HepG2 (cell line): Measurements from ENCODE around the gene ZFP36L2. TPM values are rescaled to one million over a fixed set of nuclear protein-coding genes. Genes with fewer than 3 reads are reported as not detected.

Experiments used
- CC2D1A ChIP-seq: sonication (generic); formaldehyde crosslinking; IDR thresholded peaks from 2 replicates; pipeline ENCODE4 v1.8.1; 2023; ENCODE audit warnings: mild to moderate bottlenecking, missing genetic modification reagents
- FOXA3 ChIP-seq: IDR thresholded peaks from 2 replicates; pipeline ENCODE4 v1.6.1; 2016; ENCODE audit warnings: missing genetic modification reagents, missing compliant biosample characterization
- FOXP1 ChIP-seq, 2 experiments: fragments of 450-650 bp in 1 of 2; IDR thresholded peaks; 2 replicates each; pipeline ENCODE4 v1.6.1; 2017 to 2018; ENCODE audit warnings: antibody characterized with exemption in 1 of 2
- IRF1 ChIP-seq: sonication (generic); formaldehyde crosslinking; IDR thresholded peaks from 2 replicates; pipeline ENCODE4 v1.4.0; 2020; ENCODE audit warnings: low read depth, mild to moderate bottlenecking, missing genetic modification reagents
- PHF21A ChIP-seq: sonication (generic); formaldehyde crosslinking; IDR thresholded peaks from 2 replicates; pipeline ENCODE4 v1.5.0; 2020; ENCODE audit warnings: mild to moderate bottlenecking, missing genetic modification reagents
- RARA ChIP-seq: IDR thresholded peaks from 2 replicates; pipeline ENCODE4 v1.6.1; 2016; ENCODE audit warnings: missing genetic modification reagents, missing compliant biosample characterization
- SAP130 ChIP-seq: IDR thresholded peaks from 2 replicates; pipeline ENCODE4 v1.6.1; 2016; ENCODE audit warnings: low read depth
- YY1 ChIP-seq: IDR thresholded peaks from 2 replicates; pipeline ENCODE4 v1.6.1; 2011; ENCODE audit warnings: low read length, low read depth, moderate library complexity, mild to moderate bottlenecking; ENCODE audit not compliant: insufficient read depth, insufficient replicate concordance
- ZMAT3 ChIP-seq: sonication (generic); formaldehyde crosslinking; conservative IDR thresholded peaks from 2 replicates; pipeline ENCODE4 v1.7.0; 2021; ENCODE audit warnings: missing genetic modification reagents
- ZNF207 ChIP-seq: fragments of 450-650 bp; IDR thresholded peaks from 2 replicates; pipeline ENCODE4 v1.6.1; 2016; ENCODE audit warnings: antibody characterized with exemption, borderline replicate concordance
- ZNF383 ChIP-seq: sonication (generic); formaldehyde crosslinking; IDR thresholded peaks from 2 replicates; pipeline ENCODE4 v1.4.0; 2020; ENCODE audit warnings: missing genetic modification reagents, mild to moderate bottlenecking, borderline replicate concordance
- ZNF564 ChIP-seq: sonication (generic); formaldehyde crosslinking; IDR thresholded peaks from 2 replicates; pipeline ENCODE4 v1.8.1; 2023; ENCODE audit warnings: mild to moderate bottlenecking, missing genetic modification reagents
- ZNF670 ChIP-seq: sonication (generic); formaldehyde crosslinking; IDR thresholded peaks from 2 replicates; pipeline ENCODE4 v1.8.0; 2022; ENCODE audit warnings: mild to moderate bottlenecking, missing genetic modification reagents, borderline replicate concordance
- ZNF687 ChIP-seq: sonication (generic); formaldehyde crosslinking; IDR thresholded peaks from 2 replicates; pipeline ENCODE4 v1.5.1; 2020; ENCODE audit warnings: mild to moderate bottlenecking, missing genetic modification reagents, moderate library complexity
- ZNF704 ChIP-seq: sonication (generic); formaldehyde crosslinking; IDR thresholded peaks from 2 replicates; pipeline ENCODE4 v1.8.1; 2023; ENCODE audit warnings: mild to moderate bottlenecking, inconsistent platforms, moderate library complexity, missing genetic modification reagents, borderline replicate concordance
- polyA plus RNA-seq, 8 experiments: library from polyadenylated mRNA; depleted of rRNA in 3 of 8; stranded (reverse) in 7 of 8; unstranded in 1 of 8; fragments of >200 nt; fragmentation: Illumina TruSeq in 4 of 8; extraction: Trizol in 4 of 8; gene quantifications; 2 replicates each; pipeline versions ENCODE4 v1.2.1 to v1.2.3, GENCODE V29; 2011 to 2016; ENCODE audit warnings: low read depth in 4 of 8, missing spikeins in 1 of 8, mixed read lengths in 1 of 8; ENCODE audit not compliant: insufficient read depth in 1 of 8
- total RNA-seq, 5 experiments: library from RNA; depleted of rRNA; stranded (reverse); fragments of >200 nt; fragmentation: Illumina TruSeq; extraction: Trizol; gene quantifications; 2 replicates each; pipeline ENCODE4 v1.2.3, GENCODE V29; 2016; ENCODE audit warnings: low read depth in 1 of 5
- TF ChIP-seq, protein P1 (sequence below): sonication (generic); formaldehyde crosslinking; IDR thresholded peaks from 2 replicates; pipeline ENCODE4 v1.4.0; 2020; ENCODE audit warnings: missing genetic modification reagents, borderline replicate concordance
- TF ChIP-seq, protein P2 (sequence below): IDR thresholded peaks from 2 replicates; pipeline ENCODE4 v1.6.1; 2012; ENCODE audit warnings: inconsistent platforms
- TF ChIP-seq, protein P3 (sequence below): sonication (generic); formaldehyde crosslinking; IDR thresholded peaks from 2 replicates; pipeline ENCODE4 v1.5.1; 2020; ENCODE audit warnings: mild to moderate bottlenecking, missing genetic modification reagents, moderate library complexity

ZFP36L2 gene
- total and polyA plus RNA-seq, 2 of the 13 experiments (the other 11 are each of a cell fraction or from before 2014, with no cell fraction given): 11.2 to 21.8 TPM

DNA sequence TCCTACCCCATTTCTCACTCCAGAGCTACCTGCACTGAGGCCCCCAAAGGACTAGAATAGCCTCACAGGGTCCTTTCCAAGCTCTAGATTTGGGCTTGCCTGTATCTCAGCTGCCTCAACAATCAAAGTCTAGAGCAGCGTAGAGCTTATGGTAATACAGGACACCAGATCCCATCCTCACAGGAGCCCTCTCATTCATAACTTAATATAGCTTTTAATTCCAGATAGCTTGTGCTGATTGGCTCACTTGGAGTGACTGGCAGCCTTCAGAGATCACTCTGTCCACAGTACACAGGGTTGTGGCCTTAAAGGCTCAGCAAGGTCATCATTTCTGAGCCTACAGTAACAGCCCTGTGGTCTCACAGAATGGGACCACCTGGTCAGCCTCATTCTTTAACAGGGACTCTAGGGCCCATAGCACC lies 51.4 kb downstream of the ZFP36L2 start (continued):
- TF ChIP-seq YY1 (no peak), FOXP1 (IDR thresholded peaks at IDR 0.05) (no peak), FOXP1 (CRISPR knock-in tag; IDR thresholded peaks at IDR 0.05) (no peak), RARA (CRISPR knock-in tag) (0 out of 2 replicates have a peak, but pooled peaks have one; percentile 17), SAP130 (CRISPR knock-in tag) (no peak), ZNF564 (CRISPR knock-in tag) (no peak), ZMAT3 (CRISPR knock-in tag) (no peak), ZNF207 (no peak), ZNF704 (no peak), PHF21A (no peak), FOXA3 (CRISPR knock-in tag) (peak; percentile 50), ZNF383 (no peak), ZNF670 (CRISPR knock-in tag) (no peak), IRF1 (CRISPR knock-in tag) (no peak), ZNF687 (no peak), CC2D1A (CRISPR knock-in tag) (no peak)
- TF ChIP-seq, protein P1, sequence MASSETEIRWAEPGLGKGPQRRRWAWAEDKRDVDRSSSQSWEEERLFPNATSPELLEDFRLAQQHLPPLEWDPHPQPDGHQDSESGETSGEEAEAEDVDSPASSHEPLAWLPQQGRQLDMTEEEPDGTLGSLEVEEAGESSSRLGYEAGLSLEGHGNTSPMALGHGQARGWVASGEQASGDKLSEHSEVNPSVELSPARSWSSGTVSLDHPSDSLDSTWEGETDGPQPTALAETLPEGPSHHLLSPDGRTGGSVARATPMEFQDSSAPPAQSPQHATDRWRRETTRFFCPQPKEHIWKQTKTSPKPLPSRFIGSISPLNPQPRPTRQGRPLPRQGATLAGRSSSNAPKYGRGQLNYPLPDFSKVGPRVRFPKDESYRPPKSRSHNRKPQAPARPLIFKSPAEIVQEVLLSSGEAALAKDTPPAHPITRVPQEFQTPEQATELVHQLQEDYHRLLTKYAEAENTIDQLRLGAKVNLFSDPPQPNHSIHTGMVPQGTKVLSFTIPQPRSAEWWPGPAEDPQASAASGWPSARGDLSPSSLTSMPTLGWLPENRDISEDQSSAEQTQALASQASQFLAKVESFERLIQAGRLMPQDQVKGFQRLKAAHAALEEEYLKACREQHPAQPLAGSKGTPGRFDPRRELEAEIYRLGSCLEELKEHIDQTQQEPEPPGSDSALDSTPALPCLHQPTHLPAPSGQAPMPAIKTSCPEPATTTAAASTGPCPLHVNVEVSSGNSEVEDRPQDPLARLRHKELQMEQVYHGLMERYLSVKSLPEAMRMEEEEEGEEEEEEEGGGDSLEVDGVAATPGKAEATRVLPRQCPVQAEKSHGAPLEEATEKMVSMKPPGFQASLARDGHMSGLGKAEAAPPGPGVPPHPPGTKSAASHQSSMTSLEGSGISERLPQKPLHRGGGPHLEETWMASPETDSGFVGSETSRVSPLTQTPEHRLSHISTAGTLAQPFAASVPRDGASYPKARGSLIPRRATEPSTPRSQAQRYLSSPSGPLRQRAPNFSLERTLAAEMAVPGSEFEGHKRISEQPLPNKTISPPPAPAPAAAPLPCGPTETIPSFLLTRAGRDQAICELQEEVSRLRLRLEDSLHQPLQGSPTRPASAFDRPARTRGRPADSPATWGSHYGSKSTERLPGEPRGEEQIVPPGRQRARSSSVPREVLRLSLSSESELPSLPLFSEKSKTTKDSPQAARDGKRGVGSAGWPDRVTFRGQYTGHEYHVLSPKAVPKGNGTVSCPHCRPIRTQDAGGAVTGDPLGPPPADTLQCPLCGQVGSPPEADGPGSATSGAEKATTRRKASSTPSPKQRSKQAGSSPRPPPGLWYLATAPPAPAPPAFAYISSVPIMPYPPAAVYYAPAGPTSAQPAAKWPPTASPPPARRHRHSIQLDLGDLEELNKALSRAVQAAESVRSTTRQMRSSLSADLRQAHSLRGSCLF (CRISPR knock-in tag): no peak
- TF ChIP-seq, protein P2, sequence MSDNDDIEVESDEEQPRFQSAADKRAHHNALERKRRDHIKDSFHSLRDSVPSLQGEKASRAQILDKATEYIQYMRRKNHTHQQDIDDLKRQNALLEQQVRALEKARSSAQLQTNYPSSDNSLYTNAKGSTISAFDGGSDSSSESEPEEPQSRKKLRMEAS: no peak
- TF ChIP-seq, protein P3, sequence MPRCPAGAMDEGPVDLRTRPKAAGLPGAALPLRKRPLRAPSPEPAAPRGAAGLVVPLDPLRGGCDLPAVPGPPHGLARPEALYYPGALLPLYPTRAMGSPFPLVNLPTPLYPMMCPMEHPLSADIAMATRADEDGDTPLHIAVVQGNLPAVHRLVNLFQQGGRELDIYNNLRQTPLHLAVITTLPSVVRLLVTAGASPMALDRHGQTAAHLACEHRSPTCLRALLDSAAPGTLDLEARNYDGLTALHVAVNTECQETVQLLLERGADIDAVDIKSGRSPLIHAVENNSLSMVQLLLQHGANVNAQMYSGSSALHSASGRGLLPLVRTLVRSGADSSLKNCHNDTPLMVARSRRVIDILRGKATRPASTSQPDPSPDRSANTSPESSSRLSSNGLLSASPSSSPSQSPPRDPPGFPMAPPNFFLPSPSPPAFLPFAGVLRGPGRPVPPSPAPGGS (CRISPR knock-in tag): no peak
